WERI-Rb-1 (cell line): ENCODE measurements around the gene TBRG1.

Source experiments
- DNase-seq: peaks from one replicate; pipeline ENCODE4 v3.0.0-alpha.2; 2020
- H3K27ac ChIP-seq: fragments of 250-450 bp; sonication (Bioruptor Pico); 2 replicates; pipeline ENCODE4 v1.5.1; 2020; ENCODE audit warnings: mild to moderate bottlenecking, moderate library complexity
- H3K27me3 ChIP-seq: fragments of 250-450 bp; sonication (Bioruptor Pico); 2 replicates; pipeline ENCODE4 v1.5.1; 2021; ENCODE audit warnings: mild to moderate bottlenecking, low read depth, moderate library complexity; ENCODE audit not compliant: insufficient read depth, severe bottlenecking
- H3K36me3 ChIP-seq: fragments of 250-450 bp; sonication (Bioruptor Pico); 2 replicates; pipeline ENCODE4 v1.5.1; 2020; ENCODE audit warnings: mild to moderate bottlenecking, moderate library complexity
- H3K4me3 ChIP-seq: 2 replicates; pipeline ENCODE4 v1.5.1; 2011; ENCODE audit warnings: low read depth, mild to moderate bottlenecking, control low read depth, low read length
- H3K9me3 ChIP-seq: fragments of 250-450 bp; sonication (Bioruptor Pico); 2 replicates; pipeline ENCODE4 v1.5.1; 2021; ENCODE audit warnings: mild to moderate bottlenecking, moderate library complexity; ENCODE audit not compliant: severe bottlenecking
- TF ChIP-seq, protein P1 (sequence below): IDR thresholded peaks from 2 replicates; pipeline ENCODE4 v1.5.1; 2011; ENCODE audit warnings: low read depth, mild to moderate bottlenecking, control low read depth, inconsistent platforms, low read length

Gene TBRG1

GRCh38 chr11:124610295-124610694 is 12.4 kb upstream of the TBRG1 start:
- TF ChIP-seq, protein P1, sequence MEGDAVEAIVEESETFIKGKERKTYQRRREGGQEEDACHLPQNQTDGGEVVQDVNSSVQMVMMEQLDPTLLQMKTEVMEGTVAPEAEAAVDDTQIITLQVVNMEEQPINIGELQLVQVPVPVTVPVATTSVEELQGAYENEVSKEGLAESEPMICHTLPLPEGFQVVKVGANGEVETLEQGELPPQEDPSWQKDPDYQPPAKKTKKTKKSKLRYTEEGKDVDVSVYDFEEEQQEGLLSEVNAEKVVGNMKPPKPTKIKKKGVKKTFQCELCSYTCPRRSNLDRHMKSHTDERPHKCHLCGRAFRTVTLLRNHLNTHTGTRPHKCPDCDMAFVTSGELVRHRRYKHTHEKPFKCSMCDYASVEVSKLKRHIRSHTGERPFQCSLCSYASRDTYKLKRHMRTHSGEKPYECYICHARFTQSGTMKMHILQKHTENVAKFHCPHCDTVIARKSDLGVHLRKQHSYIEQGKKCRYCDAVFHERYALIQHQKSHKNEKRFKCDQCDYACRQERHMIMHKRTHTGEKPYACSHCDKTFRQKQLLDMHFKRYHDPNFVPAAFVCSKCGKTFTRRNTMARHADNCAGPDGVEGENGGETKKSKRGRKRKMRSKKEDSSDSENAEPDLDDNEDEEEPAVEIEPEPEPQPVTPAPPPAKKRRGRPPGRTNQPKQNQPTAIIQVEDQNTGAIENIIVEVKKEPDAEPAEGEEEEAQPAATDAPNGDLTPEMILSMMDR, result no peak
- no peaks in the 10 kb centered on the region for H3K9me3 ChIP-seq
- H3K27ac ChIP-seq, result no peak overlapping the region
- H3K27me3 ChIP-seq, result no peaks in the 10 kb centered on the region
- no peak for DNase-seq
- H3K4me3 ChIP-seq, result no peak overlapping the region
- H3K36me3 ChIP-seq, result no peaks in the 10 kb centered on the region

DNA sequence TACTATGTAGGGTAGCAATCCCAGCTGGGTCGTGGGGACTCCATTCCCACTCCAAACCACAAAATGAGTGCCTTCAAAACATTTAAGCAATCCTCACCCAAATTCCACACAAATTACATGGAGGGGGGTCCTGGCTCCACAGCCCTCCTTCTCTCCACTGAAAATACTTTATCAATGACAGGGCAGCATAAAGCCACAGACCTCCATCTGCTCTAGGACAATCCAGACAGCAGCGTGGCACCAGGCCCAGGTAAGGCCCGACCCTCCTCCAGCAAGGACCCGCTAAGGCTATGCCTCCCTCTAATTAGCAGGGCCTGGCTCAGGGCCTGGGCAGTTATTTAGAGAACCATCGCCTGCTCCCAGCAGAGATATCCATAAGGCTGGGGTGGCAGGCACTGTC is 11.6 kb upstream of the TBRG1 start, which contains the start of gene PANX3:
TSS of gene PANX3 (plus strand) at position 365 of the 400 bp plus-strand sequence. CDS start 129 bp downstream, outside the sequence.
- Histone ChIP-seq H3K27me3 (no peaks in the 10 kb centered on the region), H3K27ac (no peak within 1 kb of the TSS), H3K4me3 (no peak within 1 kb of the TSS), H3K36me3 (no peaks in the 10 kb centered on the region), H3K9me3 (no peaks in the 10 kb centered on the region)
- TF ChIP-seq, protein P1, result no peak
- no peak for DNase-seq

DNA sequence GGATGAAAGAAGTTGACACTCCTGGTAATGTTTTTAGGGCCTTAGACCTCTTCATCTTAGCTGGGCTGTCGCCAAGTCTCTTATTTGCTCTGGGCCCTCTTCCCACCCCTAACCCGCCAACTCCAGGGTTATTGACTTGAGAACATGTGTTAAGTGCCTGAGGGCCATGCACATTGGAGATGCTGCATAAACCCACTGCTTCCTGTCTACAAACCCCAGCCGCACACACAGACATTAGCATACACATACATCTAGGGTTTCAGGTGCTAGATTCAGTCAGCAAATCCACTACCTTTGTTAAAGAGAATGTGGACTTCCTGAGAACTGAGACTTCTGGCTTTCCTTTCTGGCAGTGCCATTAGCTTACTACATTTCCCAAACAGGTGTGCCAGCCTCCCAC is 10.6 kb upstream of the TBRG1 start:
- H3K27me3 ChIP-seq, result no peaks in the 10 kb centered on the region
- H3K9me3 ChIP-seq, result no peaks in the 10 kb centered on the region
- no peak overlapping the region for H3K27ac ChIP-seq
- no peak for DNase-seq
- H3K36me3 ChIP-seq, result no peaks in the 10 kb centered on the region
- no peak overlapping the region for H3K4me3 ChIP-seq
- TF ChIP-seq, protein P1, result no peak

GRCh38 chr11:124612567-124613246 is 10.0 kb upstream of the TBRG1 start:
- Histone ChIP-seq H3K9me3 (no peaks in the 10 kb centered on the region), H3K4me3 (no peak overlapping the region), H3K27ac (no peak overlapping the region), H3K36me3 (no peaks in the 10 kb centered on the region), H3K27me3 (no peaks in the 10 kb centered on the region)
- TF ChIP-seq, protein P1, result no peak
- no peak for DNase-seq

- Histone ChIP-seq H3K36me3 (peaks cover 3% of the 10 kb centered on the region), H3K4me3 (no peak overlapping the region), H3K9me3 (no peaks in the 10 kb centered on the region), H3K27ac (no peak overlapping the region), H3K27me3 (no peaks in the 10 kb centered on the region)
- TF ChIP-seq, protein P1, result no peak
- DNase-seq, result peak; percentile 63
Measured at GRCh38 chr11:124618863-124619262, 3.8 kb upstream of the TBRG1 start.

- H3K36me3 ChIP-seq, result peaks cover 39% of the 10 kb centered on the region
- no peaks in the 10 kb centered on the region for H3K27me3 ChIP-seq
- no peak overlapping the region for H3K4me3 ChIP-seq
- TF ChIP-seq, protein P1, result no peak
- no peak for DNase-seq
- H3K27ac ChIP-seq, result no peak overlapping the region
- H3K9me3 ChIP-seq, result no peaks in the 10 kb centered on the region
Measured at GRCh38 chr11:124623861-124624525, 1.3 kb downstream of the TBRG1 start.
